GM21528 (cell line): ENCODE data around the gene GEN1.
A peak's percentile ranks its signal among the peaks of the same experiment; 100 is the strongest.

Experiments used
- ATAC-seq: cut with Tn5 transposase; IDR thresholded peaks from one replicate; pipeline ENCODE4 v1.9.1; 2021; ENCODE audit warnings: mild to moderate bottlenecking, moderate library complexity; ENCODE audit not compliant: unreplicated experiment, low FRiP score

The GEN1 gene

GRCh38 chr2:17753803-17754663 lies at the start of gene GEN1, which contains the start of gene SMC6:
Gene GEN1 (plus strand): TSS chr2:17754138. CDS start chr2:17759944, 5,806 bp downstream.
Gene SMC6 (minus strand): TSS chr2:17753810. CDS start chr2:17745946, 7,864 bp downstream.
- ATAC-seq = peak; percentile 65

GRCh38 chr2:17706845-17707244 lies 47.1 kb upstream of the GEN1 start:
- ATAC-seq = no peak

GRCh38 chr2:17708501-17708900 lies 45.4 kb upstream of the GEN1 start:
- ATAC-seq = no peak

GRCh38 chr2:17709897-17710296 lies 44.0 kb upstream of the GEN1 start:
- no peak for ATAC-seq

GRCh38 chr2:17710547-17711248 lies 43.2 kb upstream of the GEN1 start:
- no peak for ATAC-seq

GRCh38 chr2:17713291-17713690 lies 40.6 kb upstream of the GEN1 start:
- ATAC-seq = no peak

GRCh38 chr2:17717666-17718065 lies 36.3 kb upstream of the GEN1 start:
- ATAC-seq = no peak

GRCh38 chr2:17718689-17719088 lies 35.2 kb upstream of the GEN1 start:
- ATAC-seq = no peak

GRCh38 chr2:17719562-17720371 lies 34.2 kb upstream of the GEN1 start:
- peak; percentile 62 for ATAC-seq

- no peak for ATAC-seq
Measured at GRCh38 chr2:17728210-17728609, 25.7 kb upstream of the GEN1 start.

GRCh38 chr2:17729880-17730279 lies 24.1 kb upstream of the GEN1 start:
- no peak for ATAC-seq

GRCh38 chr2:17733599-17733998 lies 20.3 kb upstream of the GEN1 start:
- ATAC-seq = no peak

- ATAC-seq = no peak
Measured at GRCh38 chr2:17735864-17736263, 18.1 kb upstream of the GEN1 start.

GRCh38 chr2:17736989-17737388 lies 16.9 kb upstream of the GEN1 start:
- ATAC-seq = no peak

GRCh38 chr2:17740203-17740602 lies 13.7 kb upstream of the GEN1 start:
- ATAC-seq = no peak

GRCh38 chr2:17747684-17748452 lies 6.1 kb upstream of the GEN1 start:
- no peak for ATAC-seq

GRCh38 chr2:17748745-17749144 lies 5.2 kb upstream of the GEN1 start:
- no peak for ATAC-seq

GRCh38 chr2:17749753-17750438 lies 4.0 kb upstream of the GEN1 start:
- peak; percentile 30 for ATAC-seq

- ATAC-seq = peak; percentile 24
Measured at GRCh38 chr2:17752246-17752645, 1.7 kb upstream of the GEN1 start.
